Urinary bladder (tissue), 4 donors: ENCODE data around the gene ABI2. TPM values are rescaled to one million over a fixed set of nuclear protein-coding genes. Genes with fewer than 3 reads are reported as not detected.

Experiments
- DNase-seq: peaks from one replicate; pipeline ENCODE4 v3.0.0-alpha.2; 2015; ENCODE audit errors: extremely low spot score
- H3K27ac ChIP-seq: one replicate; pipeline ENCODE4 v1.5.1; 2013; ENCODE audit warnings: low read depth, mild to moderate bottlenecking, moderate library complexity
- H3K36me3 ChIP-seq: one replicate; pipeline ENCODE4 v1.6.1; 2013; ENCODE audit warnings: mild to moderate bottlenecking, moderate library complexity; ENCODE audit not compliant: insufficient read depth
- H3K4me1 ChIP-seq: one replicate; pipeline ENCODE4 v1.6.1; 2013; ENCODE audit warnings: mild to moderate bottlenecking, moderate library complexity; ENCODE audit not compliant: insufficient read depth
- H3K4me3 ChIP-seq: one replicate; pipeline ENCODE4 v1.5.1; 2013; ENCODE audit warnings: low read depth, low read length
- WGBS: extraction: QIAGEN DNeasy Blood & Tissue Kit; methylation state at CpG from one replicate; pipeline ENCODE4 v1.1.7; 2013; 5-methylcytosine and 5-hydroxymethylcytosine counted together
- polyA plus RNA-seq: library from polyadenylated mRNA; stranded (reverse); fragments of 200-250 nt; gene quantifications from one replicate; pipeline ENCODE4 v1.2.3, GENCODE V29; 2013
- total RNA-seq: library from RNA; depleted of rRNA; stranded (reverse); fragments of >200 nt; gene quantifications from one replicate; pipeline ENCODE4 v1.2.3, GENCODE V29; 2014
- donor health status: healthy with polysubstance abuse.
- donor health status: healthy.

Gene ABI2
- total and polyA plus RNA-seq, 2 donors, result 35.9 to 55.0 TPM

- H3K36me3 ChIP-seq, result peaks cover 2% of the 10 kb centered on the region
- no peak overlapping the region for H3K4me3 ChIP-seq
- 94% methylated on average over 6 of the region's 6 CpGs for WGBS
Measured at GRCh38 chr2:203489531-203489930, 161.3 kb downstream of the ABI2 start.

GRCh38 chr2:203490391-203490790 is 162.2 kb downstream of the ABI2 start:
- 96% methylated on average over 3 of the region's 3 CpGs for WGBS
- DNase-seq, result no peak
- peaks cover 2% of the 10 kb centered on the region for H3K36me3 ChIP-seq
- H3K27ac ChIP-seq, result no peak overlapping the region
- H3K4me1 ChIP-seq, result no peaks in the 10 kb centered on the region
- no peak overlapping the region for H3K4me3 ChIP-seq

More at GRCh38 chr2:203489531-203489930, 161.3 kb downstream of the ABI2 start:
- no peak for DNase-seq
- Histone ChIP-seq H3K27ac (no peak overlapping the region), H3K4me1 (no peaks in the 10 kb centered on the region)

GRCh38 chr2:203492965-203493364 is 164.8 kb downstream of the ABI2 start:
- Histone ChIP-seq H3K27ac (no peak overlapping the region), H3K4me1 (no peaks in the 10 kb centered on the region), H3K36me3 (peaks cover 2% of the 10 kb centered on the region), H3K4me3 (no peak overlapping the region)
- 89% methylated on average over 2 of the region's 2 CpGs for WGBS
- DNase-seq, result no peak

Other genes starting within 250 kb of the ABI2 start
- 57.6 TPM for gene CYP20A1, start 89.4 kb upstream of the ABI2 start, total RNA-seq
- gene CYP20A1, start 89.4 kb upstream of the ABI2 start, polyA plus RNA-seq, result 8.9 TPM
- 47.7 TPM for gene RAPH1, start 206.9 kb downstream of the ABI2 start, total RNA-seq
- 5.3 TPM for gene RAPH1, start 206.9 kb downstream of the ABI2 start, polyA plus RNA-seq